HL-60 (cell line): ENCODE measurements around the gene MYO5B.

Experiments
- POLR2AphosphoS5 ChIP-seq: IDR thresholded peaks from 2 replicates; pipeline ENCODE4 v1.6.1; 2012; ENCODE audit warnings: low read depth
- TF ChIP-seq, protein P1 (sequence below): IDR thresholded peaks from one replicate; pipeline ENCODE4 v1.5.1; 2011; ENCODE audit warnings: low read length, control low read depth, inconsistent platforms; ENCODE audit not compliant: insufficient read depth
- TF ChIP-seq, protein P2 (sequence below): IDR thresholded peaks from 2 replicates; pipeline ENCODE4 v1.6.1; 2012; ENCODE audit warnings: low read depth; ENCODE audit not compliant: insufficient replicate concordance

DNA sequence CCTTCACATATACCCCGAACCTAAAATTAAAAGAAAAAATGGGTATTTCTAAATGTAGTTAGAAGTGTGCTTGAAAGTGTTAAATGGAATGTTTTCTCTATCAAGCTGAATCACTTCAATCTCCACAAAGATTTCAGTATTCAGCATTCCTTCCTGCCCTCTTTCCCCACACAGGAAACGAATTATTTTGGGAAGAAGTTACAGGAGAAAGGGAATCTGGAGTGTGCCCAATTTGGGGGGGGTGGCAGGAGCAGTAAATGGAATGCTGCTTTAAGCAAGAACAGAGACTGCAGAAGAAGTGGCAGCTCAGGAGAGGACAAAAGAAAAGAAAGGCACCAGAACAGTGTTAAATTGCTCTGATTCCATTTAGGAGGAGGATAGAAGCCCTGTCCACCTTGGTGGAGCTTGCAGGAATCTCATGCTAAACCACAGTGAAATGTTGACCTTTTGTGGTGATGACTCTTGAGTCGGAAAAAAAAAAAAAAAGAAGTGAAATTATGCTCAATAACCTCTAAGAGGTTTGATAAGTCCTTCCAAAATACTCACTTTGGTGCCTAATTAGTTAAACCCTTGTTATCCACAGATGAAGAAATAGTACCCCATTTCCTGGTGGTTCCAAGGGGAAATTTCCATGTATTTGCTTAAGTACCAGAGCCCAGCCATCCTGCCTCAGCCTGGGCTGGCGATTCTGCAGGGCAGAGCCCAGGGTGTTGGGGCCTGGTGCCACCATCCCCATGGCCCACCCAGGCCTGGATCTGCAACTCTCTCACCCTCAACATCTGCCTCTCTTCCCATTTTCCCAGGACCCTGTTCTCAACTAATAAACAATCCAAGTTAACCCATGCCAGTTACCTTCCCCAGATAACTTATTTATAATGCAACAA, 56.5 kb downstream of the MYO5B start:
- TF ChIP-seq, protein P1, sequence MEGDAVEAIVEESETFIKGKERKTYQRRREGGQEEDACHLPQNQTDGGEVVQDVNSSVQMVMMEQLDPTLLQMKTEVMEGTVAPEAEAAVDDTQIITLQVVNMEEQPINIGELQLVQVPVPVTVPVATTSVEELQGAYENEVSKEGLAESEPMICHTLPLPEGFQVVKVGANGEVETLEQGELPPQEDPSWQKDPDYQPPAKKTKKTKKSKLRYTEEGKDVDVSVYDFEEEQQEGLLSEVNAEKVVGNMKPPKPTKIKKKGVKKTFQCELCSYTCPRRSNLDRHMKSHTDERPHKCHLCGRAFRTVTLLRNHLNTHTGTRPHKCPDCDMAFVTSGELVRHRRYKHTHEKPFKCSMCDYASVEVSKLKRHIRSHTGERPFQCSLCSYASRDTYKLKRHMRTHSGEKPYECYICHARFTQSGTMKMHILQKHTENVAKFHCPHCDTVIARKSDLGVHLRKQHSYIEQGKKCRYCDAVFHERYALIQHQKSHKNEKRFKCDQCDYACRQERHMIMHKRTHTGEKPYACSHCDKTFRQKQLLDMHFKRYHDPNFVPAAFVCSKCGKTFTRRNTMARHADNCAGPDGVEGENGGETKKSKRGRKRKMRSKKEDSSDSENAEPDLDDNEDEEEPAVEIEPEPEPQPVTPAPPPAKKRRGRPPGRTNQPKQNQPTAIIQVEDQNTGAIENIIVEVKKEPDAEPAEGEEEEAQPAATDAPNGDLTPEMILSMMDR, result no peak
- TF ChIP-seq, protein P2, sequence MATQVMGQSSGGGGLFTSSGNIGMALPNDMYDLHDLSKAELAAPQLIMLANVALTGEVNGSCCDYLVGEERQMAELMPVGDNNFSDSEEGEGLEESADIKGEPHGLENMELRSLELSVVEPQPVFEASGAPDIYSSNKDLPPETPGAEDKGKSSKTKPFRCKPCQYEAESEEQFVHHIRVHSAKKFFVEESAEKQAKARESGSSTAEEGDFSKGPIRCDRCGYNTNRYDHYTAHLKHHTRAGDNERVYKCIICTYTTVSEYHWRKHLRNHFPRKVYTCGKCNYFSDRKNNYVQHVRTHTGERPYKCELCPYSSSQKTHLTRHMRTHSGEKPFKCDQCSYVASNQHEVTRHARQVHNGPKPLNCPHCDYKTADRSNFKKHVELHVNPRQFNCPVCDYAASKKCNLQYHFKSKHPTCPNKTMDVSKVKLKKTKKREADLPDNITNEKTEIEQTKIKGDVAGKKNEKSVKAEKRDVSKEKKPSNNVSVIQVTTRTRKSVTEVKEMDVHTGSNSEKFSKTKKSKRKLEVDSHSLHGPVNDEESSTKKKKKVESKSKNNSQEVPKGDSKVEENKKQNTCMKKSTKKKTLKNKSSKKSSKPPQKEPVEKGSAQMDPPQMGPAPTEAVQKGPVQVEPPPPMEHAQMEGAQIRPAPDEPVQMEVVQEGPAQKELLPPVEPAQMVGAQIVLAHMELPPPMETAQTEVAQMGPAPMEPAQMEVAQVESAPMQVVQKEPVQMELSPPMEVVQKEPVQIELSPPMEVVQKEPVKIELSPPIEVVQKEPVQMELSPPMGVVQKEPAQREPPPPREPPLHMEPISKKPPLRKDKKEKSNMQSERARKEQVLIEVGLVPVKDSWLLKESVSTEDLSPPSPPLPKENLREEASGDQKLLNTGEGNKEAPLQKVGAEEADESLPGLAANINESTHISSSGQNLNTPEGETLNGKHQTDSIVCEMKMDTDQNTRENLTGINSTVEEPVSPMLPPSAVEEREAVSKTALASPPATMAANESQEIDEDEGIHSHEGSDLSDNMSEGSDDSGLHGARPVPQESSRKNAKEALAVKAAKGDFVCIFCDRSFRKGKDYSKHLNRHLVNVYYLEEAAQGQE, result no peak
- TF ChIP-seq POLR2AphosphoS5, result no peak
